Natural killer cell (primary cell): ENCODE data around the gene CIAO2B. TPM values are rescaled to one million over a fixed set of nuclear protein-coding genes. Genes with fewer than 3 reads are reported as not detected.

Source experiments
- ATAC-seq, 3 donors: fragments of 150-1000 bp in 2 of 3; fragments of 200-7000 bp in 1 of 3; cut with Tn5 transposase; 1 replicate in 1 of 3; 2 replicates in 2 of 3; pipeline ENCODE4 v1.10.0; 2021; ENCODE audit warnings: mild to moderate bottlenecking in 2 of 3, moderate library complexity in 2 of 3
- DNase-seq, 2 donors: peaks; one replicate each; pipeline versions ENCODE4 v3.0.0 to v3.0.0-alpha.2; 2013 to 2021; ENCODE audit warnings: mixed read lengths in 1 of 2
- H3K27ac ChIP-seq: one replicate; pipeline ENCODE4 v1.5.1; 2013; ENCODE audit warnings: mild to moderate bottlenecking, low read length
- H3K27me3 ChIP-seq: one replicate; pipeline ENCODE4 v1.6.1; 2013; ENCODE audit warnings: low read length; ENCODE audit not compliant: control insufficient read depth, insufficient read depth
- H3K36me3 ChIP-seq: one replicate; pipeline ENCODE4 v1.6.1; 2013; ENCODE audit warnings: low read length; ENCODE audit not compliant: control insufficient read depth, insufficient read depth
- H3K4me1 ChIP-seq: one replicate; pipeline ENCODE4 v1.6.1; 2013; ENCODE audit warnings: low read length; ENCODE audit not compliant: control insufficient read depth, insufficient read depth
- H3K4me3 ChIP-seq: one replicate; pipeline ENCODE4 v1.5.1; 2013; ENCODE audit warnings: low read length
- H3K9me3 ChIP-seq: one replicate; pipeline ENCODE4 v1.6.1; 2013; ENCODE audit warnings: low read length; ENCODE audit not compliant: control insufficient read depth, insufficient read depth
- H3K27ac Mint-ChIP-seq, 2 donors: one replicate each; pipeline ENCODE4 v1.8.0; 2022; ENCODE audit warnings: mild to moderate bottlenecking in 2 of 2, mixed read lengths in 2 of 2, moderate library complexity in 1 of 2
- H3K27me3 Mint-ChIP-seq, 2 donors: one replicate each; pipeline ENCODE4 v1.8.0; 2022; ENCODE audit warnings: low read depth in 2 of 2, mixed read lengths in 2 of 2
- H3K36me3 Mint-ChIP-seq: one replicate; pipeline ENCODE4 v1.8.0; 2022; ENCODE audit warnings: mixed read lengths
- H3K4me1 Mint-ChIP-seq, 2 donors: one replicate each; pipeline ENCODE4 v1.8.0; 2022; ENCODE audit warnings: mixed read lengths in 2 of 2
- H3K4me3 Mint-ChIP-seq: one replicate; pipeline ENCODE4 v1.8.0; 2022; ENCODE audit warnings: mild to moderate bottlenecking, moderate library complexity, mixed read lengths
- H3K9me3 Mint-ChIP-seq, 2 donors: one replicate each; pipeline ENCODE4 v1.8.0; 2022; ENCODE audit warnings: mixed read lengths in 2 of 2
- CTCF ChIP-seq: fragments of 200-600 bp; IDR thresholded peaks from one replicate; pipeline ENCODE4 v1.8.0; 2022; ENCODE audit warnings: antibody characterized with exemption
- WGBS: methylation state at CpG from one replicate; pipeline ENCODE4 v1.1.7; 2013; ENCODE audit warnings: missing lambda C conversion rate; ENCODE audit not compliant: insufficient coverage; 5-methylcytosine and 5-hydroxymethylcytosine counted together
- intact Hi-C: fragments of 100-400 bp; cut with micrococcal nuclease; formaldehyde crosslinking; loops from one replicate; pipeline ENCODE4 v1.14.2; 2022
- total RNA-seq, 4 donors: library from RNA; stranded (reverse); fragments of 120-200 nt in 1 of 4; gene quantifications; one replicate each; pipeline versions ENCODE4 v1.2.3 to v1.2.4, GENCODE V29; 2013 to 2022

Gene CIAO2B
- total RNA-seq, 3 donors from 2014 or later (not counting 1 experiment from before 2014, with no cell fraction given): 57.2 to 62.8 (median 60.0) TPM

GRCh38 chr16:66933776-66934137 lies 445 bp downstream of the CIAO2B start:
- Histone ChIP-seq H3K4me1 (peaks cover 35% of the 10 kb centered on the region), H3K36me3 (peaks cover 2% of the 10 kb centered on the region), H3K27ac (peak overlapping the region; percentile 78), H3K4me3 (peak overlapping the region; percentile 64), H3K27me3 (no peaks in the 10 kb centered on the region), H3K9me3 (no peaks in the 10 kb centered on the region)
- H3K9me3 Mint-ChIP-seq: no peaks in the 10 kb centered on the region
- H3K4me1 Mint-ChIP-seq: peaks cover 44 to 60% of the 10 kb centered on the region in 2 donors
- H3K27ac Mint-ChIP-seq: peak overlapping the region; percentile 96 to 98
- no peaks in the 10 kb centered on the region for H3K27me3 Mint-ChIP-seq
- H3K4me3 Mint-ChIP-seq: peak overlapping the region; percentile 99
- ATAC-seq (peak in 2 of 3 donors; percentile 3 to 43), DNase-seq (no peak)
- WGBS: 2% methylated on average over 9 of the region's 12 CpGs
- no peak for TF ChIP-seq CTCF
- intact Hi-C loops: no loop called here
- H3K36me3 Mint-ChIP-seq: no peaks in the 10 kb centered on the region

- H3K36me3 Mint-ChIP-seq: no peaks in the 10 kb centered on the region
- Histone ChIP-seq H3K4me3 (no peak overlapping the region), H3K4me1 (peaks cover 35% of the 10 kb centered on the region), H3K9me3 (no peaks in the 10 kb centered on the region), H3K27me3 (no peaks in the 10 kb centered on the region), H3K27ac (no peak overlapping the region), H3K36me3 (peaks cover 2% of the 10 kb centered on the region)
- peak overlapping the region; percentile 96 to 98 for H3K27ac Mint-ChIP-seq
- no peak for ATAC-seq
- peaks cover 44 to 54% of the 10 kb centered on the region in 2 donors for H3K4me1 Mint-ChIP-seq
- H3K4me3 Mint-ChIP-seq: peak overlapping the region; percentile 99
- WGBS: 97% methylated on average over 4 of the region's 4 CpGs
- intact Hi-C loops: no loop called here
- TF ChIP-seq CTCF: no peak
- H3K9me3 Mint-ChIP-seq: no peaks in the 10 kb centered on the region
- H3K27me3 Mint-ChIP-seq: no peaks in the 10 kb centered on the region
- no peak for DNase-seq
Observed at GRCh38 chr16:66932076-66932475, 2.1 kb downstream of the CIAO2B start.

GRCh38 chr16:66931665-66932064 lies 2.5 kb downstream of the CIAO2B start:
- Mint-ChIP-seq H3K4me3 (peak overlapping the region; percentile 63), H3K27ac (peak overlapping the region; percentile 96 to 98), H3K36me3 (no peaks in the 10 kb centered on the region), H3K9me3 (no peaks in the 10 kb centered on the region), H3K27me3 (no peaks in the 10 kb centered on the region), H3K4me1 (peaks cover 43 to 51% of the 10 kb centered on the region in 2 donors)
- DNase-seq (no peak), ATAC-seq (no peak)
- intact Hi-C loops: no loop called here
- peaks cover 35% of the 10 kb centered on the region for H3K4me1 ChIP-seq
- 92% methylated on average over 2 of the region's 2 CpGs for WGBS
- no peak overlapping the region for H3K4me3 ChIP-seq
- H3K27me3 ChIP-seq: no peaks in the 10 kb centered on the region
- H3K27ac ChIP-seq: no peak overlapping the region
- peaks cover 2% of the 10 kb centered on the region for H3K36me3 ChIP-seq
- no peak for TF ChIP-seq CTCF
- H3K9me3 ChIP-seq: no peaks in the 10 kb centered on the region

DNA sequence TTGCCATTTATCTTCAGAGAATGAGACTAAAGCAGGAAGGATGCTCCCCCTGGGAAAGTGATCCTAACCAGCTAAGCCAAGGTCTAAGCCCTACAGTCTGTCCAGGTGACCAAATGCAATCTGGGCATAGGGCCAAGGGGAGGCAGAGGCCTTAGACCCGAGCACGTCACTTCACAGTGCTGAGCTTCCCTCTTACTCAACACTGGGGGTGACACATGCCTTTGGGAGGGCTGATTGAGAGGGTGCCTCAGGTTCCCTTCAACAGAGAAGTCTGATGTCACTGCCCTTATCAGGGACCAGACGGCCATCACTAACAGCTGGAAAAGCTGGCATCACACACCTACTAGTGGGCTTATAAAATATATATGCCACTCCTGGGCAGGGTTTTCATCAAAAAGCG lies 4.0 kb downstream of the CIAO2B start:
- Histone ChIP-seq H3K9me3 (no peaks in the 10 kb centered on the region), H3K4me1 (peaks cover 28% of the 10 kb centered on the region), H3K27me3 (peaks cover 10% of the 10 kb centered on the region), H3K27ac (no peak overlapping the region), H3K36me3 (peaks cover 2% of the 10 kb centered on the region), H3K4me3 (no peak overlapping the region)
- H3K27ac Mint-ChIP-seq: no peak overlapping the region
- intact Hi-C loops: no loop called here
- peaks cover 0 to 7% of the 10 kb centered on the region in 2 donors for H3K27me3 Mint-ChIP-seq
- DNase-seq (no peak), ATAC-seq (no peak)
- peaks cover 33 to 44% of the 10 kb centered on the region in 2 donors for H3K4me1 Mint-ChIP-seq
- no peaks in the 10 kb centered on the region for H3K9me3 Mint-ChIP-seq
- no peaks in the 10 kb centered on the region for H3K36me3 Mint-ChIP-seq
- WGBS: 92% methylated on average over 2 of the region's 4 CpGs
- TF ChIP-seq CTCF: no peak
- H3K4me3 Mint-ChIP-seq: no peak overlapping the region
